ENCODE results near the gene CPTP.
A peak's percentile ranks its signal among the peaks of the same experiment; 100 is the strongest.

The CPTP gene

GRCh38 chr1:1324524-1325287 is at the start of gene CPTP, which contains the start of gene INTS11:
CPTP (plus strand) TSS chr1:1324802; CDS start chr1:1326911, 2,109 bp downstream.
INTS11 (minus strand) TSS chr1:1324660; CDS start chr1:1324608, 52 bp downstream.
- peak; percentile 95 to 96 for DNase-seq

DNA sequence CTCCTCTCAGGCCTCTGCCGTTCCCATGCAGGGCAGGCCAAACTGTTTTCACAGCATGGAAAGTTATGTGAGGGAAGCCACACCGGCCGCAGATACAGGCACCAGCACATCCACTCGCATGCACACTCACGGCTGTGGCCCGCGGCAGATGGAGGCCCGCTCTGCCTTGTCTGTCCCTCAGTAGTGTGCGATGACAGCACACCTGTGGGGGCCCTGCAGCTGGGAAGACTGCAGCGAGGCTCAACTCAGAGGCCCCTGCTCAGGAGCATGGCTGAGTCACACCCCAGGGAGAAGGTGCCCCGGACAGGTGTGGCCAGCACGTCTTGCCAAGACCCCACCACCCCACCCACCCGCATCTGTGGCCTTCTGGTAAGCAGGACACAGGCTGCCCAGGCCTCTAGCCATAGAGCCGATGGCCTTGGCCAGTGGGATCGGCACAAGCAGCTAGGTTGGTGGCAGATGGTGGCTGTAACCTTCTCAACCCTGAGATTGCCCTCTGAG is 49.6 kb upstream of the CPTP start:
- DNase-seq, result no peak

DNA sequence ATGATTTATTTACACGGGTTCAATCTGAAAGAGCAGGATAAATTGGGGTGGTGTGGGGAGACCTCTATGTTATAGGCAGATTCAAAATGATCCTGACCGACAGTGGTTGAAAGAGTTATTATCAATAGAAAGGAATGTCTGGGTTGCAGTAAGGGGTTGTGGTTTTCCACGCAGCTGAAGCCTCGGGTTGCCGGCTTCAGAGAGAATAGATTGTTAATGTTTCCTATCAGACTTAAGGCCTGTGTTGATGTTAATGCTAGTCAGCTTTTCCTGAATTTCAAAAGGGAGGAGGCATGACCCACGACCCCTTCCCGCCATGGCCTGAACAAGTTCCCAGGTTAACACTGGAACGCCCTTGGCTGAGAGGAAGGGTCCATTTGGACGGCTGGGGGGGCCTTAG is 48.8 kb upstream of the CPTP start:
- no peak for DNase-seq

- DNase-seq, result no peak
These were observed 46.0 kb upstream of the CPTP start for GRCh38 chr1:1278620-1279019.

DNA sequence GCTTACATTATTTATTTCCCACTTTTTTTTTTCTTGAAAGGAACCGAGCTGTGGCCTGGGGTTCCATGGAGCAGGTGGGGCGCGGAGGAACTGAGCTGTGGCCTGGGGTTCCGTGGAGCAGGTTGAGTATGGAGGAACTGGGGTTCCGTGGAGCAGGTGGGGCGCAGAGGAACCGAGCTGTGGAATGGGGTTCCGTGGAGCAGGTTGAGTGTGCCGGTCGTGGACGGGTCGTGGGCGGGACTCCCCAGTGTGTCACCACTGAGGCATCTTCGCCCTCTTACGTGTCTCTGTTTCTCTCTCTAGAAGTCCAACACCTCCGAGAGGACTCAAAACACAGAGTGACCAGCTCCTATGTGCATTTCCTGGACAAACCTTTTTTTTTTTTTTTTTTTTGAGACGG is 45.6 kb upstream of the CPTP start:
- no peak for DNase-seq

- no peak for DNase-seq
These were observed 43.7 kb upstream of the CPTP start for GRCh38 chr1:1280782-1281481.

DNA sequence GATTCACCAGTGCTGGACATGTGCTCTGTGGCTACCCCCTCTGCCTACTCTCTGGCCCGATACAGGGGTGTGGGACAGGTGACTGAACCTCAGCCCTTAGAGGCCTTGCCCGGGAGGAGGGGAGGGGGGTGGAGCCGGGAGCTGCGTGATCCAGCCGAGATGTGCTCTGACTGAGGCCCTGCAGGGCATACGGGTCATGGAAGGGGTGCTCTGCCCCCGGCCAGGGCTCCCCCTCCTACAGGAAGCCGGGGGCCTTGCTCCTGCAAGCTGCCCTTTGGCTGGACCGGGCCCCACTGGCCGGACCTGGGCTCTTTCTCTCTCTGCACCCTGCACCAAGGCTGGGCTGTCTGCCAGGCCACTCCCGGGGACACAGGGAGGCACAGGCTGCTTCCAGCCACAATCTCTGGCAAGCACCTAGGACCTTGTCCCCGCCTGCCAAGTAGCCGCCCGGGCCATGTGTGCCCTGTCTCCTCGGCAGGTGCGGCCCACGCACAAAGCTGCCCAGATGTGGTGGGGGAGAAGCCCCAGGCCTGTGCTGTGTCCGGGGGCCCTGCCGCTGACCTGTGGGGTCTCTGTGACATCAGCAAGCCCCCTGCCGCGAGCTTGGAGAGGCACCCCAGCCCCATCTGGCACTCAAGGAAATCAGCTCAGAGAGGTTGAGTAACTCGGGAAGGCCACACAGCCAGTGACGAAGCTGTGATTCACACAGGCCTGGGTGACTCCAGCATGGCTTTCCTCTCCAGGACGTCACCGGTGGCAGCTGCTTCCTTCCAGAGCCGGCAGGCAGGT is 42.9 kb upstream of the CPTP start:
- DNase-seq, result no peak

DNA sequence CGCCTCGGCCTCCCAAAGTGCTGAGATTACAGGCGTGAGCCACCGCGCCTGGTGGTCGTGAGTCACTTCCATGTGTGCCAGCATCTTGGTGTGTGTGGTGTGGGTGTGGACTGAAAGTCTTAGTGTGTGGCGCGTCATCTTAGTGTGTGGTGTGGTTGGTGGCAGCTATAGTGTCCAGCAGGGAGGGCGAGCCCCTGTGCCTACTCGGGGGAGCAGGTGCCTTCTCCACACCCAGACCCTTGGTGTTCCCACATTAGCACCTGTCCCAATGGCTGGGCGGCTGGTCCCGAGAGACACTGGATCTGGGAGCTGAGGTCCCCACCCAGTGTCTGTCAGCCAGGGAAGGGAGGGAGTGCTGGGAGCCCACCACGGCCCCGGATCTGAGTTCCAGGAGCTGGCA is 41.6 kb upstream of the CPTP start:
- no peak for DNase-seq

DNA sequence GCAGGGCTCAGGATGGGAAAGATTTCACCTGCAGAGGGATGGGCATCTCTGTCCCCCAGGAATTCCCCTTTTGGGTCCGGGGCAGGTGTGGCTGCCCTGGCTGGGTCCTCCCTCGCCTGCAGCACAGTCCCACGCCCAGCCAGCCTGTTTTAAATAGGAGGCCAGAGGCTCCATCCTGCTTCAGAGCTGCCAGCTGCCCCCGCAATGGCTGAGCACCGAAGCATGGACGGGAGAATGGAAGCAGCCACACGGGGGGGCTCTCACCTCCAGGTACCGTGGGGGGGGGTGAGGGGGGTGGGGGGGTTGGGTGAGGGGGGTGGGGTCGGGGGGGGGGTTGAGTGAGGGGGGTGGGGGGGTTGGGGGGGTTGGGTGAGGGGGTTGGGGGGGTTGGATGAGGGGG is 40.8 kb upstream of the CPTP start:
- DNase-seq, result no peak

DNA sequence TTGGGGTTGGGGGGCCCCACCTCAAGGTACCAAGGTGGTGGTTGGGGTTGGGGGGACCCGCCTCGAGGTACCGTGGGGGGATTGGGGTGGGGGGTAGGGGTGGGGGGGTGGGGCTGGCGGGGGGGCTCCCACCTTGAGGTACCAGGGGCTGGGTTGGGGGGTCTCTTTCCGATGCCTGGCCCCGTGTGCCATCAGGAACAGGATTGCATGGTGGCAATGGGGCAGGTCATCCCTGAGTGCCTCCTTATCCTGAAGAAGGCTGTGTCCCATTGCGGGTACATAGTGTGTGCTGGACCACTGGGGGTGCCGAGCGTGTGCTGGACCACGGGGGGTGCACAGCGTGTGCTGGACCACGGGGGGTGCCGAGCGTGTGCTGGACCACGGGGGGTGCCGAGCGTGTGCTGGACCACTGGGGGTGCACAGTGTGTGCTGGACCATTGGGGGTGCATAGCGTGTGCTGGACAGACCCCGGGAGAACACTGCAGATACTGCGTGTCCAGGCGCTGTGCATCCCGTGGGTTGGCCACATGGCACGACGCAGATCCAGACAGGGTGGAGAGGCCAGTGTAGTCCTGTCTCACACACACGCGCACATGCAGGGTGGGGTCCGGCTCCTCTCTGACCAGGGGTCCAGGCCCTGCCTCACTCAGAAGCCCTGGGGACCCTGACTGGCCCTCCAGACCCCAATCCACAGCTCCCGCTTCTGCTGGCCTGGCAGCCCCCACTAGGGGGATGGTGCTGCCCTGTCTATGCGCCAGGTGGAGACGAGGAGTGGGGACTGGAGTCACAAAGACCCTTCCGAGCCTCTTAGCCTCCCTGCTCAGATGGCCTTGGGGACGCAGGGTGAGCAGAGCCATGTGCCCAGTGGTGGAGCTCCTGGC is 40.1 kb upstream of the CPTP start:
- DNase-seq, result no peak

- no peak for DNase-seq
These were observed 39.5 kb upstream of the CPTP start for GRCh38 chr1:1285102-1285571.

- DNase-seq, result no peak
These were observed 38.8 kb upstream of the CPTP start for GRCh38 chr1:1285611-1286311.

- DNase-seq, result no peak
These were observed 38.0 kb upstream of the CPTP start for GRCh38 chr1:1286313-1287261.

GRCh38 chr1:1287288-1288110 is 37.1 kb upstream of the CPTP start:
- DNase-seq, result no peak

GRCh38 chr1:1290238-1290731 is 34.3 kb upstream of the CPTP start:
- DNase-seq, result peak; percentile 59 to 76

DNA sequence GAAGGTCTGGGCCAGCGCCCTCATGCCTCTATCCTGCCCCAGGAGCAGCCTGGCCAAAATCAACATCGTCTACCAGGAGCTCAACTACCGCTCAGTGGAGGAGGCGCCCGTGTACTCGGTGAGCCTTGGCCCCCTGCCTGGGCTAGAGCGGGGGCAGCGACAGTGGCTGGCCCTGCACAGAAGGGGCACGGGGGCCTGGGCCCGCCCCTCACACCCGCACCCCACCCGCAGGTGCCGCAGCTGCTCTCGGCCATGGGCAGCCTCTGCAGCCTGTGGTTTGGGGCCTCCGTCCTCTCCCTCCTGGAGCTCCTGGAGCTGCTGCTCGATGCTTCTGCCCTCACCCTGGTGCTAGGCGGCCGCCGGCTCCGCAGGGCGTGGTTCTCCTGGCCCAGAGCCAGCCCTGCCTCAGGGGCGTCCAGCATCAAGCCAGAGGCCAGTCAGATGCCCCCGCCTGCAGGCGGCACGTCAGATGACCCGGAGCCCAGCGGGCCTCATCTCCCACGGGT is 33.5 kb upstream of the CPTP start:
- DNase-seq, result no peak

- DNase-seq, result peak; percentile 61 to 73
These were observed 32.8 kb upstream of the CPTP start for GRCh38 chr1:1291548-1292441.

- no peak for DNase-seq
These were observed 32.2 kb upstream of the CPTP start for GRCh38 chr1:1292442-1292779.
